GM18873 (cell line): Measurements from ENCODE around the gene ZNF888.
"Not testable (repeated sequence)": the region's sequence is repeated elsewhere in the genome, so short reads cannot be mapped to it uniquely, and the experiment has no call there.

Source experiments
- ATAC-seq: cut with Tn5 transposase; IDR thresholded peaks from one replicate; pipeline ENCODE4 v1.9.1; 2021; ENCODE audit warnings: mild to moderate bottlenecking, moderate library complexity, moderate number of reproducible peaks; ENCODE audit not compliant: unreplicated experiment, low FRiP score

Gene ZNF888

GRCh38 chr19:52922841-52923777 lies at the start of gene ZNF888:
Gene ZNF888 (minus strand): TSS chr19:52923428. CDS start chr19:52917873, 5,555 bp downstream.
- no peak for ATAC-seq

DNA sequence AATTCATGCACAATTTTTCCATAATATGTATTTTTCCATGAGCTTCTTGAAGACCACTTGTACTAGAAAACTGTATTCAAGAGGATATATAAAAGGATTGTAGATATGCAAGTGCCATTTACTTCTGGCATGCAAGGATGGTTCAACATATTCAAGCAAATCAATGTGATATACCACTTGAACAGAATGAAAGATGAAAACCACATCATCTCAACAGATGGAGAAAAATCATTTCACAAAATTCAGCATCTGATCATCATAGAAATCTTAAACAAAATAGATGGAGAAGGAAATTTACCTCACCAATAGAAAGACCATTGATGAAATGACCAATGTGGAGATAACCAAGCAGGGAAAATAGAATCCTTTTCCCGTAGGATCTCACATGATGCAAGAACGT lies 44.5 kb upstream of the ZNF888 start:
- ATAC-seq = no peak

GRCh38 chr19:52963247-52963618 lies 40.0 kb upstream of the ZNF888 start:
- peak; percentile 15 for ATAC-seq

GRCh38 chr19:52962394-52963246 lies 39.4 kb upstream of the ZNF888 start, which contains the start of gene ZNF816:
Gene ZNF816 (minus strand): TSS chr19:52962881. CDS start chr19:52956089, 6,792 bp downstream.
- peak; percentile 74 for ATAC-seq

- ATAC-seq = no peak
Measured at GRCh38 chr19:52961981-52962380, 38.8 kb upstream of the ZNF888 start.

DNA sequence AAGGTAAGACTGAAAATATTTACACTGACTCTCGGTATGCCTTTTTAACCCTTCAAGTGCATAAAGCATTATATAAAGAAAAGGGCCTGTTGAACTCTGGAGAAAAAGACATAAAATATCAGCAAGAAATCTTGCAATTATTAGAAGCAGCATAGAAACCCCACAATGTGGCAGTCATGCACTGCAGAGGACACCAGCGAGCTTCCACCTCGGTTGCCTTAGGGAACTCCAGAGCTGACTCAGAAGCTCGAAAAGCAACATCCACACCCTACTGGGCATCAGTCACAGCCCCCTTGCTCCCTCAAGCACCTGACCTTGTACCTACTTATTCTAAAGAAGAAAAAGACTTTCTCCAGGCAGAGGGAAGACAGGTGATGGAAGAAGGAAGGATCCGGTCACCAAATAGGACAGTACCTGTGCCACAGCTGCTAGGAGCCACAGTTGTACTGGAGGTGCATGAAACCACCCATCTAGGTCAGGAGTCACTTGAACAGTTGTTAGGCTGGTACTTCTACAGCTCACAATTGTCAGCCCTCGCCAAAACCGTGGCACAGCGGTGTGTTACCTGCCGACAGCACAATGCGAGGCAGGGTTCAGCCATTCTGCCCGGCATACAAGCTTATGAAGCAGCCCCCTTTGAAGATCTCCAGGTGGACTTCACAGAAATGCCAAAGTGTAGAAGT lies 36.5 kb upstream of the ZNF888 start:
- ATAC-seq = no peak

GRCh38 chr19:52957591-52957990 lies 34.4 kb upstream of the ZNF888 start:
- ATAC-seq = no peak

DNA sequence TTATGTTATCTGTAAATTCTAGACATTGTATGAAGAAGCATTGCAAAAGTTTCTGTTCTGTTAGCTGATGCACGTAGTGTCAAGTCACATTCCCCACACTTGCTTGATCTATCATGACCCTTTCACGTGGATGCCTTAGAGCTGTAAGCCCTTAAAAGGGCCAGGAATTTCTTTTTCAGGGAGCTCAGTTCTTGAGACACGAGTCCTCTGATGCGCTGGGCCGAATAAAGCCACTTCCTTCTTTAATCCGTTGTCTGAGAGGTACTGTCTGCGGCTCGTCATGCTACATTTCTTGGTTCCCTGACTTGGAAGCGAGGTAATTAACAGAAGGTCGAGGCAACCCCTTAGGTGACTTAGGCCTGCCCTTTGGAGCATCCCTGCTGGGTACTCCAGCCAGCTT lies 33.7 kb upstream of the ZNF888 start:
- no peak for ATAC-seq

DNA sequence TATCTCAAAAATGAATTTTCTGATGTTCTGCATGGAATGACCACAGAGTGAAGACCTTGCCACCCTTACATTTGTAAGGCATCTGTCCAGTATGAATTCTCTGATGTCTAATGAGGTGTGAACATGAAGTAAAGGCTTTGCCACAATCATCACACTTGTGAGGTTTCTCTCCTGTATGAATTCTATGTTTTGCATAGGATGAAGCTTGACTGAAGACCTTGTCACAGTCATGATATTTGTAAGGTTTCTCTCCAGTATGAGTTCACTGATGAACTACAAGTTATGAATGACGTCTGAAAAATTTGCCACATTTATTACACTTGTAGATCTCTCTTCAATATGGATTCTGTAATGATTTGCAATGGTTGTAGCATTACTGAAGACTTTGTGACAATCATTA lies 26.2 kb upstream of the ZNF888 start:
- no peak for ATAC-seq

DNA sequence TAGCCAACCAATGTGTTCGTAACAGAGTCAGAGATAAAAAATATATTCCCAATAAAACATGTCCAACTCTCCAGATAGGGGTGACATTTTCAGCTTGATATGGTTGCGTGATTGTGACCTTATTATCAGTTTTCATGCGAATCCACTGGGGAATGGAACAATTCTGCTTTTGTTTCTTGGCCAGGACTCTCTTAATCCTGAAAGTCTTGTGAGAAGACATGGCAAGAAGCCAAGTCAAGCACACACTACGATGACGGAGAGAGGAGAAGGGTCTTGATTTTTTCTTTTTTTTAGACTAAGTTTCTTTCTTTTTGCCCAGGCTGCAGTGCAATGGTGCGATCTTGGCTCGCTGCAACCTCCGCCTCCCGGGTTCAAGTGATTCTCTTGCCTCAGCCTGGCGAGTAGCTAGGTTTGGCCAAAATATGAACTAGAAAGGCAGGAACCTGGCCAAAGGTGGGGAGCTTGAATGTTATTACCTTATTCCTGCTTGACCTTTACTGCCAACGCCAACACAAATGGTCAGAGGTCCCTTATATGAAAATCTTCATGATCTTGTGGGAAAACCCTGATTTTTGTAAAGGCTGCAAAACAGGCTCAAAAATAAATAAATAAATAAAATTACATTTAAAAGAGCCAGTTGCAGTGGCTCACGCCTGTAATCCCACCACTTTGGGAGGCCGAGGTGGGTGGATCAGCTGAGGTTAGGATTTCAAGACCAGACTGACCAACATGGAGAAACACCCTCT lies 25.0 kb upstream of the ZNF888 start:
- ATAC-seq = no peak

DNA sequence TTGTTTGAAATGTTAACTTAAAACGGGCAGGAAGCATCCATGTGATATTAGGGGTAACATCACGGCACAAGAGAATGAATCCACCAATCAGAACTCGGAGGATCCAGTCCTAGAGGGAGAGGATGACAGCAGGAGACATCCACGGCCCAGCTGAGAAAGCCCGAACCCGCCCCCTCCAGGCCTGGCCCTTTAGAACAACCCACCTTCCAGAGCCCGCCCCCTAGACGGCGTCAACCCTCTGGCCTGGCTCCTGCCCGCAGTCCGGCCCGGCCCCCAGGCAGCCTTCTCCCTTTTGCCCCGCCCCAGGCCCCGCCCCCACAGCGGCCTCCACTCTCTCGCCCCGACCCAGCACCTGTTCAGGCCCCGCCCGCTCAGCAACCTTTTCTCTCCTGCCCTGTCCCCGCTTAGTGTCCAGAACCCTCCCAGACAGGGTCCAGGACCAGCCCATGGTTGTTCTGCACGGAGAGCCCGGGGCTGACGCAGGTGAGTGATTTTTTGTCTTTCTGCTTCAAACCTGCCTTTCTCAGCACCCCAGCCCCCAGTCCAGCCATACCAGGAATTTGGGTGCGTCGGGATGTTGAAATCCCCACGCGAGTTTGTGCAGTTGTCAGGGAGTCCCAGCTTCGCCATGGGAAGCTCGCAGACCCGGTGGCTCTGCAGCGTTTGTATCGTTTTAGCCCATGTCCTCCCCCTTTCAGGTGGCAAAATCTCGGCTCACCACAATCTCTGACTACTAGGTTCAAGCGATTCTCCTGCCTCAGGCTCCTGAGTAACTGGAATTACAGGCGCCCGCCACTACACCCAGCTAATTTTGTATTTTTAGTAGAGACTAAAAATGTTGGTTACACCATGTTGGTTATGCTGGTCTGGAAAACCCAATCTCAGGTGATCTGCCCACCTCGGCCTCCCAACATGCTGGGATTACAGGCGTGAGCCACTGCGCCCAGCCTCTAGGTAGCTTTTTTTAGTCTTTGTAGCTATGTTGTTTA lies 23.4 kb upstream of the ZNF888 start:
- no peak for ATAC-seq

- ATAC-seq = no peak
Measured at GRCh38 chr19:52945652-52946321, 22.6 kb upstream of the ZNF888 start.

- not testable (repeated sequence) for ATAC-seq
Measured at GRCh38 chr19:52944703-52945493, 21.7 kb upstream of the ZNF888 start.

GRCh38 chr19:52943884-52944643 lies 20.8 kb upstream of the ZNF888 start:
- ATAC-seq = no peak

GRCh38 chr19:52943134-52943883 lies 20.1 kb upstream of the ZNF888 start:
- ATAC-seq = no peak
